A549 (cell line): ENCODE data around the gene RPS25. TPM values are rescaled to one million over a fixed set of nuclear protein-coding genes. Genes with fewer than 3 reads are reported as not detected.
"Not testable (repeated sequence)": the region's sequence is repeated elsewhere in the genome, so short reads cannot be mapped to it uniquely, and the experiment has no call there.

Experiments
- ATAC-seq, 2 experiments: fragments of 200-7000 bp in 1 of 2; fragments of >200 bp in 1 of 2; cut with Nextera tagmentation in 1 of 2; cut with Tn5 transposase in 1 of 2; 3 replicates each; pipeline versions ENCODE4 v1.8.0 to v1.9.1; 2018 to 2020; ENCODE audit warnings: mild to moderate bottlenecking in 1 of 2, moderate library complexity in 1 of 2
- CTCF ChIA-PET: fragments of 300-600 bp; sonication (Branson Sonifier 250); formaldehyde crosslinking; extraction: SDS; loops from one replicate; lab custom pipeline; 2021; ENCODE audit warnings: antibody characterized with exemption, inconsistent platforms; lab: Yijun Ruan, JAX
- POLR2A ChIA-PET: fragments of 350-600 bp; formaldehyde crosslinking; extraction: SDS; loops from one replicate; lab custom pipeline; 2021; ENCODE audit warnings: antibody characterized with exemption, inconsistent platforms; lab: Yijun Ruan, JAX
- DNase-seq, 2 experiments: peaks; one replicate each; pipeline versions ENCODE4 v3.0.0 to v3.0.0-alpha.2; 2011 to 2016; ENCODE audit warnings: low read depth in 1 of 2, low spot score in 1 of 2
- FAIRE-seq: peaks from 2 replicates; lab custom pipeline; 2011; peaks lifted over from hg19 to GRCh38; lab: Jason Lieb, UNC
- H3K27ac ChIP-seq, 2 experiments: fragments of >200 bp; sonication (Bioruptor Twin); formaldehyde crosslinking; 3 replicates each; pipeline ENCODE4 v1.5.1; 2016 to 2017
- H3K4me1 ChIP-seq: fragments of >200 bp; sonication (Bioruptor Twin); formaldehyde crosslinking; 3 replicates; pipeline ENCODE4 v1.6.1; 2016
- H3K4me2 ChIP-seq: fragments of >200 bp; sonication (Bioruptor Twin); formaldehyde crosslinking; 3 replicates; pipeline ENCODE4 v1.6.1; 2016
- H3K4me3 ChIP-seq: fragments of >200 bp; sonication (Bioruptor Twin); formaldehyde crosslinking; 3 replicates; pipeline ENCODE4 v1.5.1; 2016
- H3K9me3 ChIP-seq: fragments of >200 bp; sonication (Bioruptor Twin); formaldehyde crosslinking; 3 replicates; pipeline ENCODE4 v1.6.1; 2016
- CBX8 ChIP-seq: fragments of 200-600 bp; sonication (generic); IDR thresholded peaks from 2 replicates; pipeline ENCODE4 v1.6.1; 2016
- EHMT2 ChIP-seq: fragments of 200-600 bp; sonication (generic); IDR thresholded peaks from 2 replicates; pipeline ENCODE4 v1.6.1; 2016; ENCODE audit warnings: antibody characterized with exemption, low read depth, mild to moderate bottlenecking, moderate library complexity
- GATA3 ChIP-seq: IDR thresholded peaks from 2 replicates; pipeline ENCODE4 v1.6.1; 2012; ENCODE audit warnings: borderline replicate concordance
- HOXA7 ChIP-seq: fragments of 250-450 bp; sonication (Bioruptor Pico); IDR thresholded peaks from 2 replicates; pipeline ENCODE4 v1.5.0; 2020; ENCODE audit warnings: mild to moderate bottlenecking, moderate library complexity
- HOXB5 ChIP-seq: fragments of 250-450 bp; sonication (Bioruptor Pico); IDR thresholded peaks from 2 replicates; pipeline ENCODE4 v1.5.0; 2020; ENCODE audit warnings: mild to moderate bottlenecking, moderate library complexity
- KDM5A ChIP-seq: fragments of 200-600 bp; sonication (generic); IDR thresholded peaks from 2 replicates; pipeline ENCODE4 v1.6.1; 2016; ENCODE audit warnings: antibody characterized with exemption, mild to moderate bottlenecking
- MAFK ChIP-seq: fragments of 450-650 bp; IDR thresholded peaks from 2 replicates; pipeline ENCODE4 v1.6.1; 2014; ENCODE audit not compliant: partially characterized antibody
- NFE2L2 ChIP-seq: fragments of 150-350 bp; conservative IDR thresholded peaks from 2 replicates; pipeline ENCODE4 v1.6.1; 2014; ENCODE audit warnings: low read length
- NPAS2 ChIP-seq: fragments of 250-450 bp; sonication (Bioruptor Pico); IDR thresholded peaks from 2 replicates; pipeline ENCODE4 v1.8.0; 2022; ENCODE audit warnings: mild to moderate bottlenecking, moderate library complexity, borderline replicate concordance
- PHF8 ChIP-seq: fragments of 200-600 bp; sonication (generic); IDR thresholded peaks from 2 replicates; pipeline ENCODE4 v1.6.1; 2016; ENCODE audit warnings: low read depth, mild to moderate bottlenecking, antibody characterized with exemption, moderate library complexity, borderline replicate concordance
- POLR2A ChIP-seq: IDR thresholded peaks from 2 replicates; pipeline ENCODE4 v1.6.1; 2012; ENCODE audit warnings: mild to moderate bottlenecking, low read length
- POLR2AphosphoS2 ChIP-seq: conservative IDR thresholded peaks from 2 replicates; pipeline ENCODE4 v1.6.1; 2012; ENCODE audit warnings: low read length, improper control_type of control experiment, inconsistent platforms
- TFCP2L1 ChIP-seq: fragments of 250-450 bp; sonication (Bioruptor Pico); IDR thresholded peaks from 2 replicates; pipeline ENCODE4 v1.5.0; 2021; ENCODE audit warnings: mild to moderate bottlenecking
- ZNF302 ChIP-seq: fragments of 250-450 bp; sonication (Bioruptor Pico); IDR thresholded peaks from 2 replicates; pipeline ENCODE4 v1.9.0; 2021; ENCODE audit warnings: inconsistent platforms, mild to moderate bottlenecking, moderate library complexity
- WGBS: methylation state at CpG from one replicate; pipeline ENCODE4 v1.1.6; 2017; ENCODE audit errors: missing lambda C conversion rate; 5-methylcytosine and 5-hydroxymethylcytosine counted together
- polyA plus RNA-seq, 4 experiments: library from polyadenylated mRNA; depleted of rRNA in 3 of 4; stranded (reverse); fragments of >200 nt; fragmentation: RNase III in 1 of 4; extraction: RNeasy Plus Mini Kit Qiagen cat#74134 plus additional on column Dnase treatment in 1 of 4; gene quantifications; 2 replicates in 3 of 4; 3 replicates in 1 of 4; pipeline ENCODE4 v1.2.3, GENCODE V29; 2011 to 2017
- TF ChIP-seq, protein P1 (sequence below): fragments of 450-650 bp; IDR thresholded peaks from 2 replicates; pipeline ENCODE4 v1.6.1; 2014; ENCODE audit warnings: antibody characterized with exemption
- TF ChIP-seq, protein P2 (sequence below): fragments of 150-350 bp; IDR thresholded peaks from 2 replicates; pipeline ENCODE4 v1.6.1; 2014; ENCODE audit warnings: low read depth, mild to moderate bottlenecking, low read length

The RPS25 gene
- polyA plus RNA-seq, 2 of the 4 experiments (the other 2 are of a cell fraction), result 844 to 1,517 TPM

DNA sequence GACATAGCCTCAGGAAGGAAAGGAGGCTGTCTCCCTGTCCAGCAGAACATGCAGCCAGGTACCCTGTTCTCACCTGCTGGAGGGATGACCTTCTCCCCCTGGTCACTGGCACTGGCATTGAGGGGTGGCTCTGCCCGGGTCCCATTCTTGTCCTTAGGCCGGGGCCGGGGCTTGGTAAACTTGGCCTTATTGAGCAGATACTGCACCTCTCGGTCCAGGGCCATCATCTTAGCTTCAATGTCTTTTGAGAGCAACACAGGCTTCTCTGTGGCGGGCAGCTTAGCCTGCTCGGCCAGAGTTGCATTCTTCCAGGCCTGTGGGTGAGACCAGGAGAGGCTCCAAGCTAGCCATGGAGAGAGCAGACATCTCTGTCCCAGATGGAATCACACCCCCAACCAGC, 28.3 kb upstream of the RPS25 start:
- WGBS, result 100% methylated on average over 4 of the region's 6 CpGs
- POLR2A ChIA-PET, result interaction anchor here (0.6 kb wide), 1 partner anchor 41 kb away, joined by 3 read pairs; no protein-coding TSS in a partner anchor

DNA sequence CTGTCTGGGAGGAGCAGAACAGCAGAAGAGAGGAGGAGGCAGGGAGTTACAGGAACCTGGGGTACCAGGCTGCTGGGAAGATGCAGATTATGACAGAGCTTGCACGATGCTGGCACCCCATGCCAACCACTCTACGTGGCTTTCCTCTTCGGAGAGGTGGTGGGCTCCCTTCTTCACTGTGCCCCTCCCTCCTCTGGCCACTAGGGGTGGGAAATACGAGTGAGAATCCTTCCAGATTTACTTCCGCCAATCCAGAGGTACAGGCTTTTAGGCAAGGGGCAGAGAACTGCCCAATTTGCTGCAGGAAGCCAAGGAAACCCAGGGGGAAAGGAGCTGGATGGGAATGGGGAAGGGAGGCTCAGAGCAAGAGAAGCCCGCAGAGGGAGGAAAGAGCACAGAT, 26.6 kb upstream of the RPS25 start:
- FAIRE-seq (no peak), DNase-seq (no peak), ATAC-seq (peak; percentile 44 to 54; a peak in 3 of 6 replicates)
- no peak overlapping the region for H3K4me3 ChIP-seq
- ChIA-PET CTCF (interaction anchor here (1.0 to 1.2 kb wide), 2 partner anchors 12 to 17 kb away, joined by 3 read pairs; no protein-coding TSS in a partner anchor), POLR2A (interaction anchor here (0.6 kb wide), 1 partner anchor 37 kb away, joined by 3 read pairs; no protein-coding TSS in a partner anchor)
- H3K4me1 ChIP-seq, result no peaks in the 10 kb centered on the region
- no peak overlapping the region for H3K4me2 ChIP-seq
- 84% methylated on average over 6 of the region's 6 CpGs for WGBS
- no peaks in the 10 kb centered on the region for H3K9me3 ChIP-seq
- H3K27ac ChIP-seq, result no peak overlapping the region
- TF ChIP-seq GATA3, result no peak
- TF ChIP-seq, protein P1, sequence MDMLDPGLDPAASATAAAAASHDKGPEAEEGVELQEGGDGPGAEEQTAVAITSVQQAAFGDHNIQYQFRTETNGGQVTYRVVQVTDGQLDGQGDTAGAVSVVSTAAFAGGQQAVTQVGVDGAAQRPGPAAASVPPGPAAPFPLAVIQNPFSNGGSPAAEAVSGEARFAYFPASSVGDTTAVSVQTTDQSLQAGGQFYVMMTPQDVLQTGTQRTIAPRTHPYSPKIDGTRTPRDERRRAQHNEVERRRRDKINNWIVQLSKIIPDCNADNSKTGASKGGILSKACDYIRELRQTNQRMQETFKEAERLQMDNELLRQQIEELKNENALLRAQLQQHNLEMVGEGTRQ, result no peak
- no peak for TF ChIP-seq POLR2AphosphoS2

More for the DNA sequence above, 28.3 kb upstream of the RPS25 start:
- no peak overlapping the region for H3K4me3 ChIP-seq
- CTCF ChIA-PET, result interaction anchor here (1.8 to 3.2 kb wide), 2 partner anchors 9 to 15 kb away, joined by 5 to 11 read pairs; partner anchors contain the start of gene SLC37A4
- no peaks in the 10 kb centered on the region for H3K9me3 ChIP-seq
- no peak overlapping the region for H3K4me2 ChIP-seq
- TF ChIP-seq POLR2A, result no peak
- TF ChIP-seq EHMT2, result no peak
- TF ChIP-seq HOXB5, result no peak
- TF ChIP-seq PHF8, result no peak
- no peak for TF ChIP-seq NPAS2 (CRISPR knock-in tag)
- no peak for TF ChIP-seq KDM5A
- no peak for TF ChIP-seq MAFK
- no peak for TF ChIP-seq TFCP2L1 (CRISPR knock-in tag)
- TF ChIP-seq, protein P2, sequence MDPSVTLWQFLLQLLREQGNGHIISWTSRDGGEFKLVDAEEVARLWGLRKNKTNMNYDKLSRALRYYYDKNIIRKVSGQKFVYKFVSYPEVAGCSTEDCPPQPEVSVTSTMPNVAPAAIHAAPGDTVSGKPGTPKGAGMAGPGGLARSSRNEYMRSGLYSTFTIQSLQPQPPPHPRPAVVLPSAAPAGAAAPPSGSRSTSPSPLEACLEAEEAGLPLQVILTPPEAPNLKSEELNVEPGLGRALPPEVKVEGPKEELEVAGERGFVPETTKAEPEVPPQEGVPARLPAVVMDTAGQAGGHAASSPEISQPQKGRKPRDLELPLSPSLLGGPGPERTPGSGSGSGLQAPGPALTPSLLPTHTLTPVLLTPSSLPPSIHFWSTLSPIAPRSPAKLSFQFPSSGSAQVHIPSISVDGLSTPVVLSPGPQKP, result no peak
- TF ChIP-seq NFE2L2, result no peak
- TF ChIP-seq, all 56 proteins: peak for 0
- no peak for ATAC-seq
- DNase-seq, result no peak
- no peaks in the 10 kb centered on the region for H3K4me1 ChIP-seq
- no peak overlapping the region for H3K27ac ChIP-seq
- FAIRE-seq, result no peak

DNA sequence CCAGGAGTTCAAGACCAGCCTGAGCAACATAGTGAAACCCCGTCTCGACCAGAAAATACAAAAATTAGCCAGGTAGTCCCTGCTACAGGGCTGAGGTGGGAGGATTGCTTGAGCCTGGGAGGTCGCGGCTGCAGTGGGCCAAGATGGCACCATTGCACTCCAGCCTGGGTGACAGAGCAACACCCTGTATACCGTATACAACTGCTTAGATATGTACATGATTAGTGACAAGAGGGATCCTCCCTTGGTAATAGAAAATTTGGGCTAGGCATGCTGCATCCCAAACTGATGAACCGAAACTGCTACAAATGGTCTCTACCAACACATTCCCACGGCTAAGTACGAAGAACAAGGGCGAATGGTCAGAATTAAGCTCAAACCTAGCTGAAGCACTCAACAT, 24.8 kb upstream of the RPS25 start:
- H3K4me1 ChIP-seq, result no peaks in the 10 kb centered on the region
- CTCF ChIA-PET, result interaction anchor here (0.6 to 2.6 kb wide), 3 partner anchors 12 to 18 kb away, joined by 3 to 10 read pairs (median 4); partner anchors contain the start of gene SLC37A4
- H3K27ac ChIP-seq, result no peak overlapping the region
- TF ChIP-seq CBX8 (no peak), ZNF302 (CRISPR knock-in tag) (no peak)
- TF ChIP-seq, all 56 proteins: peak for 0
- DNase-seq, result no peak
- POLR2A ChIA-PET, result no interaction called here
- H3K9me3 ChIP-seq, result no peaks in the 10 kb centered on the region
- no peak for ATAC-seq
- no peak for FAIRE-seq
- WGBS, result 84% methylated on average over 9 of the region's 9 CpGs
- H3K4me2 ChIP-seq, result no peak overlapping the region
- H3K4me3 ChIP-seq, result no peak overlapping the region

DNA sequence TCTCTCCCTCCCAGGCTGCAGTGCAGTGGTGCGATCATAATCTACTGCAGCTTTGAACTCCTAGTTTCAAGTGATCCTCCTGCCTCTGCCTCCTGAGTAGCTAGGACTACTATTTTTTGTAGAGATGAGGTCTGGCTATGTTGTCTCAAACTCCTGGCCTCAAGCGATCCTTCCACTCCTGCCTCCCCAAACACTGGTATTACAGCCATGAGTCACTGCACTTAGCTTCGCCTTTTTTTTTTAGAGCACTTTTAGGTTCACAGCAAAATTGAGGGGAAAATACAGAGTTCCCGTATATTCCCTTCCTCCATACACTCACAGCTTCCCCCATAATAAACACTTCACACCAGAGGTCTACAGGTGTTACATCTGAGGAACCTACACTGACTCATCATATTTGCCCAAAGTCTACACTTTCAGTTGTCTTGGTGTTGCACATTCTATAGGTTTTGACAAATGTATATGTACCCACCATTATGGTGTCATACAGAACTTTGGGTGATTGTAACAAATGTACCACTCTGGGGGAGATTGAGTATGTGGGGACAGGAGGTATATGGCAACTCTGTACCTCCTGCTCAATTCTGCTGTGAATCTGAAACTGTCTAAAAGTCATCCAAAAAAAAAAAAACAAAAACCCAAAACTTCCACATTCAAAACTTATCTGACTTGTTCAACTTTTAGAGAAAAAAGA, 23.8 kb upstream of the RPS25 start:
- no peak for FAIRE-seq
- TF ChIP-seq MAFK (peak; percentile 27), HOXA7 (CRISPR knock-in tag) (no peak)
- TF ChIP-seq, all 56 proteins: peak for 1
- ChIA-PET CTCF (interaction anchor here (0.6 to 2.6 kb wide), 2 partner anchors 11 to 14 kb away, joined by 3 to 10 read pairs; partner anchors contain the start of gene SLC37A4), POLR2A (interaction anchor here (1.2 kb wide), 1 partner anchor 15 kb away, joined by 3 read pairs; the partner anchor contains the start of gene HYOU1)
- WGBS, result 91% methylated on average over 4 of the region's 4 CpGs
- Histone ChIP-seq H3K27ac (no peak overlapping the region), H3K4me1 (no peaks in the 10 kb centered on the region), H3K4me2 (no peak overlapping the region), H3K9me3 (no peaks in the 10 kb centered on the region), H3K4me3 (no peak overlapping the region)
- DNase-seq (no peak), ATAC-seq (peak; percentile 19 to 41; a peak in 2 of 6 replicates)

DNA sequence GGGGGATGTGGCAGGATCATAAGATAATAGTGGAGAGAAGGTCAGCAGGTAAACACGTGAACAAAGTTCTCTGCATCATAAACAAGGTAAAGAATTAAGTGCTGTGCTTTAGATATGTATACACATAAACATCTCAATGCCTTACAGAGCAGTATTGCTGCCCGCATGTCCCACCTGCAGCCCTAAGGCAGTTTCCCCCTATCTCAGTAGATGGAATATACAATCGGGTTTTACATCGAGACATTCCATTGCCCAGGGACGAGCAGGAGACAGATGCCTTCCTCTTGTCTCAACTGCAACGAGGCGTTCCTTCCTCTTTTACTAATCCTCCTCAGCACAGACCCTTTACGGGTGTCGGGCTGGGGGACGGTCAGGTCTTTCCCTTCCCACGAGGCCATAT, 21.3 kb upstream of the RPS25 start:
- H3K4me3 ChIP-seq, FAIRE-seq, H3K4me2 ChIP-seq, DNase-seq, H3K4me1 ChIP-seq, POLR2A ChIA-PET, H3K9me3 ChIP-seq, H3K27ac ChIP-seq, ATAC-seq: not testable (repeated sequence)
- WGBS, result 65% methylated on average over 11 of the region's 11 CpGs
- CTCF ChIA-PET, result interaction anchor here (1.9 kb wide), 1 partner anchor 17 kb away, joined by 8 read pairs; the partner anchor contains the start of gene HYOU1
